SK-N-SH (cell line): ENCODE measurements around the gene SUPT5H. TPM values are rescaled to one million over a fixed set of nuclear protein-coding genes. Genes with fewer than 3 reads are reported as not detected.

Experiments
- CTCF ChIA-PET: fragments of 300-600, 350-600 bp; formaldehyde crosslinking; extraction: SDS; loops from one replicate; lab custom pipeline; 2021; lab: Yijun Ruan, JAX
- POLR2A ChIA-PET: fragments of 350-600 bp; sonication (Branson Sonifier 250); formaldehyde crosslinking; extraction: SDS; loops from one replicate; lab custom pipeline; 2020; ENCODE audit warnings: antibody characterized with exemption, inconsistent platforms; lab: Yijun Ruan, JAX
- DNase-seq: peaks from one replicate; pipeline ENCODE4 v3.0.0; 2012
- H2AFZ ChIP-seq: fragments of 200-600 bp; sonication (generic); 2 replicates; pipeline ENCODE4 v1.8.1; 2016; ENCODE audit warnings: antibody characterized with exemption, mild to moderate bottlenecking, low read depth
- H3F3A ChIP-seq: fragments of 200-600 bp; sonication (generic); replicated peaks from 2 replicates; pipeline ENCODE3; 2016; ENCODE audit warnings: antibody characterized with exemption, mild to moderate bottlenecking; ENCODE audit not compliant: insufficient read depth
- H3K27ac ChIP-seq, 2 experiments: fragments of 200-500 bp in 1 of 2; fragments of 200-600 bp in 1 of 2; sonication (Bioruptor generic) in 1 of 2; sonication (generic), shearing (Covaris generic) in 1 of 2; 2 replicates each; pipeline versions ENCODE4 v1.5.1 to v1.6.1; 2014 to 2016; ENCODE audit warnings: low read depth in 2 of 2, inconsistent platforms in 1 of 2, low read length in 1 of 2, mild to moderate bottlenecking in 1 of 2, mixed read lengths in 1 of 2
- H3K27me3 ChIP-seq: fragments of 200-600 bp; sonication (generic), shearing (Covaris generic); 2 replicates; pipeline ENCODE4 v1.6.1; 2016; ENCODE audit warnings: mixed run types; ENCODE audit not compliant: insufficient read depth
- H3K36me3 ChIP-seq, 2 experiments: fragments of 200-500 bp in 1 of 2; fragments of 200-600 bp in 1 of 2; sonication (Bioruptor generic) in 1 of 2; sonication (generic) in 1 of 2; replicated peaks in 1 of 2; 2 replicates each; pipeline versions ENCODE3 to v1.5.1; 2014 to 2016; ENCODE audit warnings: low read length in 1 of 2, mild to moderate bottlenecking in 1 of 2; ENCODE audit not compliant: insufficient read depth in 2 of 2, control insufficient read depth in 1 of 2
- H3K4me1 ChIP-seq, 2 experiments: fragments of 200-500 bp in 1 of 2; fragments of 200-600 bp in 1 of 2; sonication (Bioruptor generic) in 1 of 2; sonication (generic), shearing (Covaris generic) in 1 of 2; 2 replicates each; pipeline versions ENCODE4 v1.5.1 to v1.6.1; 2014 to 2016; ENCODE audit warnings: low read depth in 1 of 2, low read length in 1 of 2, mixed run types in 1 of 2; ENCODE audit not compliant: insufficient read depth in 2 of 2, control insufficient read depth in 1 of 2
- H3K4me2 ChIP-seq: fragments of 200-600 bp; sonication (generic), shearing (Covaris generic); 2 replicates; pipeline ENCODE4 v1.6.1; 2017; ENCODE audit warnings: mixed run types
- H3K4me3 ChIP-seq, 2 experiments: fragments of 200-500 bp in 1 of 2; fragments of 200-600 bp in 1 of 2; sonication (Bioruptor generic) in 1 of 2; sonication (generic), shearing (Covaris generic) in 1 of 2; 2 replicates each; pipeline versions ENCODE4 v1.5.1 to v1.8.1; 2014 to 2016; ENCODE audit warnings: low read depth in 2 of 2, inconsistent platforms in 1 of 2, low read length in 1 of 2, mild to moderate bottlenecking in 1 of 2, mixed read lengths in 1 of 2, moderate library complexity in 1 of 2
- H3K79me2 ChIP-seq: fragments of 200-600 bp; sonication (generic); 2 replicates; pipeline ENCODE4 v1.8.1; 2017; ENCODE audit warnings: mild to moderate bottlenecking; ENCODE audit not compliant: insufficient read depth
- H3K9ac ChIP-seq: fragments of 200-600 bp; sonication (generic); 2 replicates; pipeline ENCODE4 v1.6.1; 2017; ENCODE audit warnings: mixed run types
- H3K9me2 ChIP-seq: fragments of 200-600 bp; sonication (generic); 2 replicates; pipeline ENCODE4 v1.6.1; 2017; ENCODE audit warnings: mixed run types
- H3K9me3 ChIP-seq: fragments of 200-600 bp; sonication (generic); 2 replicates; pipeline ENCODE4 v1.6.1; 2017; ENCODE audit warnings: mixed run types, mild to moderate bottlenecking, moderate library complexity
- H4K20me1 ChIP-seq: fragments of 200-600 bp; sonication (generic); 2 replicates; pipeline ENCODE4 v1.6.1; 2017; ENCODE audit warnings: mild to moderate bottlenecking, mixed run types; ENCODE audit not compliant: insufficient read depth
- CHD2 ChIP-seq: fragments of 150-350 bp; IDR thresholded peaks from 2 replicates; pipeline ENCODE4 v1.6.1; 2018; ENCODE audit warnings: low read length; ENCODE audit not compliant: partially characterized antibody
- CTCF ChIP-seq: fragments of 200-600 bp; sonication (generic); IDR thresholded peaks from 2 replicates; pipeline ENCODE4 v1.6.1; 2017; ENCODE audit warnings: antibody characterized with exemption, mild to moderate bottlenecking, moderate library complexity
- EZH2phosphoT487 ChIP-seq: fragments of 200-600 bp; sonication (generic); IDR thresholded peaks from 2 replicates; pipeline ENCODE4 v1.6.1; 2017; ENCODE audit warnings: low read depth, mixed run types, mild to moderate bottlenecking, antibody characterized with exemption, moderate library complexity, borderline replicate concordance
- FOSL2 ChIP-seq: IDR thresholded peaks from 2 replicates; pipeline ENCODE4 v1.4.0; 2012; ENCODE audit warnings: low read depth, mild to moderate bottlenecking, moderate library complexity, borderline replicate concordance
- FOXM1 ChIP-seq: IDR thresholded peaks from 2 replicates; pipeline ENCODE4 v1.4.0; 2012; ENCODE audit warnings: low read depth, mild to moderate bottlenecking
- GABPA ChIP-seq: IDR thresholded peaks from 2 replicates; pipeline ENCODE4 v1.4.0; 2012; ENCODE audit warnings: low read depth, mild to moderate bottlenecking
- GATA2 ChIP-seq: sonication (generic); formaldehyde crosslinking; IDR thresholded peaks from 2 replicates; pipeline ENCODE4 v1.5.0; 2020; ENCODE audit warnings: mild to moderate bottlenecking, missing genetic modification reagents
- JUND ChIP-seq: IDR thresholded peaks from 2 replicates; pipeline ENCODE4 v1.4.0; 2012
- NFIC ChIP-seq: IDR thresholded peaks from 2 replicates; pipeline ENCODE4 v1.4.0; 2012; ENCODE audit warnings: borderline replicate concordance
- NRF1 ChIP-seq: IDR thresholded peaks from 2 replicates; pipeline ENCODE4 v1.6.1; 2012; ENCODE audit warnings: low read depth, mild to moderate bottlenecking, low read length
- RAD21 ChIP-seq: IDR thresholded peaks from 2 replicates; pipeline ENCODE4 v1.6.1; 2012; ENCODE audit warnings: mild to moderate bottlenecking, low read length
- RCOR1 ChIP-seq: fragments of 150-350 bp; IDR thresholded peaks from 2 replicates; pipeline ENCODE4 v1.6.1; 2017; ENCODE audit warnings: antibody characterized with exemption, low read length
- RFX5 ChIP-seq: IDR thresholded peaks from 2 replicates; pipeline ENCODE4 v1.6.1; 2012; ENCODE audit warnings: mild to moderate bottlenecking, improper control_type of control experiment, low read length
- SMC3 ChIP-seq: IDR thresholded peaks from 2 replicates; pipeline ENCODE4 v1.6.1; 2012; ENCODE audit warnings: low read depth, low read length, improper control_type of control experiment
- TCF12 ChIP-seq: IDR thresholded peaks from 2 replicates; pipeline ENCODE4 v1.4.0; 2012
- WGBS: methylation state at CpG from one replicate; pipeline ENCODE4 v1.1.6; 2017; ENCODE audit warnings: low lambda C conversion rate; 5-methylcytosine and 5-hydroxymethylcytosine counted together
- polyA plus RNA-seq, 3 experiments: library from polyadenylated mRNA; depleted of rRNA; stranded (reverse); fragments of >200 nt; gene quantifications; 2 replicates each; pipeline ENCODE4 v1.2.3, GENCODE V29; 2012
- TF ChIP-seq, protein P1 (sequence below): IDR thresholded peaks from 2 replicates; pipeline ENCODE4; 2012
- TF ChIP-seq, protein P2 (sequence below): IDR thresholded peaks from 2 replicates; pipeline ENCODE4 v1.4.0; 2012; ENCODE audit warnings: low read depth
- TF ChIP-seq, protein P3 (sequence below): fragments of 150-350 bp; IDR thresholded peaks from 2 replicates; pipeline ENCODE4 v1.6.1; 2016; ENCODE audit warnings: mild to moderate bottlenecking, low read depth, low read length

Gene SUPT5H
- polyA plus RNA-seq, 1 of the 3 experiments (the other 2 are of a cell fraction): 137 TPM

DNA sequence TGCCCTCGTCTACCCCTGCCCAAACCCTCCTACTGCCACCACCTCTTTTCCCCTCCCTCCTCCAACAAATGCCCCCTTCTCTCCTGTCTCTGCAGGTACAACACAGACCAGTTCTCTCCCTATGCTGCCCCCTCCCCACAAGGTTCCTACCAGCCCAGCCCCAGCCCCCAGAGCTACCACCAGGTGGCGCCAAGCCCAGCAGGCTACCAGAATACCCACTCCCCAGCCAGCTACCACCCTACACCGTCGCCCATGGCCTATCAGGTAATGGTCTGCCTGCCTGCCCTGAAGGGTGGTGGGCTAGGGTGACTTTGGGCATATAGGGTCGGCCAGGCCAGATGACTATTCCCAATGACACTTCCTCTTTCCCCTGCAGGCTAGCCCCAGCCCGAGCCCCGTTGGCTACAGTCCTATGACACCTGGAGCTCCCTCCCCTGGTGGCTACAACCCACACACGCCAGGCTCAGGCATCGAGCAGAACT, 28.8 kb downstream of the SUPT5H start:
- Histone ChIP-seq H3K9ac (no peak overlapping the region), H3K36me3 (peaks cover 13 to 59% of the 10 kb centered on the region in 2 experiments), H3K4me2 (no peak overlapping the region), H3K79me2 (no peaks in the 10 kb centered on the region), H2AFZ (no peak overlapping the region), H3K27ac (no peak overlapping the region), H3K4me3 (peak overlapping the region in 1 of 2 experiments; percentile 51; a peak in 1 of 4 replicates), H3F3A (peaks cover 15% of the 10 kb centered on the region), H3K27me3 (no peaks in the 10 kb centered on the region), H3K4me1 (no peaks in the 10 kb centered on the region), H3K9me2 (no peaks in the 10 kb centered on the region), H4K20me1 (no peaks in the 10 kb centered on the region), H3K9me3 (no peaks in the 10 kb centered on the region)
- TF ChIP-seq TCF12 (no peak), JUND (no peak), RAD21 (peak; percentile 55), NFIC (no peak), RFX5 (no peak), EZH2phosphoT487 (no peak), CHD2 (no peak), NRF1 (no peak), FOSL2 (no peak), SMC3 (peak; percentile 69; the same call in 1 of the 2 replicates), CTCF (peak; percentile 83), RCOR1 (no peak), GABPA (no peak), FOXM1 (no peak), GATA2 (CRISPR knock-in tag) (no peak)
- TF ChIP-seq, protein P1, sequence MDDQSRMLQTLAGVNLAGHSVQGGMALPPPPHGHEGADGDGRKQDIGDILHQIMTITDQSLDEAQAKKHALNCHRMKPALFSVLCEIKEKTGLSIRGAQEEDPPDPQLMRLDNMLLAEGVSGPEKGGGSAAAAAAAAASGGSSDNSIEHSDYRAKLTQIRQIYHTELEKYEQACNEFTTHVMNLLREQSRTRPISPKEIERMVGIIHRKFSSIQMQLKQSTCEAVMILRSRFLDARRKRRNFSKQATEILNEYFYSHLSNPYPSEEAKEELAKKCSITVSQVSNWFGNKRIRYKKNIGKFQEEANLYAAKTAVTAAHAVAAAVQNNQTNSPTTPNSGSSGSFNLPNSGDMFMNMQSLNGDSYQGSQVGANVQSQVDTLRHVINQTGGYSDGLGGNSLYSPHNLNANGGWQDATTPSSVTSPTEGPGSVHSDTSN: no peak
- TF ChIP-seq, protein P2, sequence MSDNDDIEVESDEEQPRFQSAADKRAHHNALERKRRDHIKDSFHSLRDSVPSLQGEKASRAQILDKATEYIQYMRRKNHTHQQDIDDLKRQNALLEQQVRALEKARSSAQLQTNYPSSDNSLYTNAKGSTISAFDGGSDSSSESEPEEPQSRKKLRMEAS: no peak
- TF ChIP-seq, protein P3, sequence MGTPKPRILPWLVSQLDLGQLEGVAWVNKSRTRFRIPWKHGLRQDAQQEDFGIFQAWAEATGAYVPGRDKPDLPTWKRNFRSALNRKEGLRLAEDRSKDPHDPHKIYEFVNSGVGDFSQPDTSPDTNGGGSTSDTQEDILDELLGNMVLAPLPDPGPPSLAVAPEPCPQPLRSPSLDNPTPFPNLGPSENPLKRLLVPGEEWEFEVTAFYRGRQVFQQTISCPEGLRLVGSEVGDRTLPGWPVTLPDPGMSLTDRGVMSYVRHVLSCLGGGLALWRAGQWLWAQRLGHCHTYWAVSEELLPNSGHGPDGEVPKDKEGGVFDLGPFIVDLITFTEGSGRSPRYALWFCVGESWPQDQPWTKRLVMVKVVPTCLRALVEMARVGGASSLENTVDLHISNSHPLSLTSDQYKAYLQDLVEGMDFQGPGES: no peak
- CTCF ChIA-PET: interaction anchor here (0.6 to 5.5 kb wide), 29 partner anchors 9 to 173 kb away, joined by 3 to 96 read pairs (median 5); partner anchors contain the start of genes EID2, EID2B and SELENOV
- POLR2A ChIA-PET: interaction anchor here (0.7 to 0.8 kb wide), 2 partner anchors 38 to 83 kb away, joined by 3 read pairs; partner anchors contain the start of genes MED29, PAF1 and RPS16
- DNase-seq: peak; percentile 91
- 59% methylated on average over 9 of the region's 9 CpGs for WGBS
